H1 (cell line): ENCODE data around the gene CA10.

Experiments used
- CTCF ChIP-seq, 3 experiments: IDR thresholded peaks; 1 replicate in 2 of 3; 2 replicates in 1 of 3; pipeline versions ENCODE4 v1.5.1 to v1.6.1; 2011; ENCODE audit warnings: low read length in 3 of 3, mild to moderate bottlenecking in 3 of 3, inconsistent platforms in 2 of 3, low read depth in 1 of 3, moderate library complexity in 1 of 3; ENCODE audit not compliant: insufficient read depth in 1 of 3; ENCODE audit errors: control extremely low read depth in 1 of 3
- EZH2 ChIP-seq: fragments of 200-600 bp; sonication (generic); IDR thresholded peaks from 2 replicates; pipeline ENCODE4 v1.7.1; 2012; ENCODE audit warnings: low read depth, mild to moderate bottlenecking, moderate library complexity, low read length, inconsistent platforms; ENCODE audit not compliant: severe bottlenecking
- JUN ChIP-seq: IDR thresholded peaks from 2 replicates; pipeline ENCODE4 v1.6.1; 2011; ENCODE audit warnings: low read depth, mild to moderate bottlenecking, improper control_type of control experiment, low read length
- POLR2A ChIP-seq, 2 experiments: IDR thresholded peaks; 1 replicate in 1 of 2; 2 replicates in 1 of 2; pipeline ENCODE4 v1.6.1; 2011; ENCODE audit warnings: low read depth in 2 of 2, low read length in 2 of 2, mild to moderate bottlenecking in 2 of 2; ENCODE audit errors: control extremely low read depth in 1 of 2
- POLR2AphosphoS5 ChIP-seq: IDR thresholded peaks from 2 replicates; pipeline ENCODE4 v1.6.1; 2011; ENCODE audit warnings: low read depth, low read length
- POU5F1 ChIP-seq: IDR thresholded peaks from 2 replicates; pipeline ENCODE4 v1.6.1; 2011; ENCODE audit warnings: low read depth, mild to moderate bottlenecking, low read length, moderate library complexity
- RAD21 ChIP-seq, 2 experiments: IDR thresholded peaks in 1 of 2; conservative IDR thresholded peaks in 1 of 2; 2 replicates each; pipeline ENCODE4 v1.6.1; 2011; ENCODE audit warnings: low read depth in 2 of 2, low read length in 2 of 2, improper control_type of control experiment in 1 of 2, inconsistent platforms in 1 of 2, mild to moderate bottlenecking in 1 of 2, moderate library complexity in 1 of 2
- RNF2 ChIP-seq: fragments of 200-900, 300-1000 bp; sonication (generic); IDR thresholded peaks from 2 replicates; pipeline ENCODE4 v1.7.1; 2016; ENCODE audit warnings: borderline replicate concordance, low read depth, mild to moderate bottlenecking, antibody characterized with exemption, low read length; ENCODE audit not compliant: poor library complexity, severe bottlenecking; ENCODE audit errors: missing control alignments

GRCh38 chr17:52181782-52182181 lies 23.3 kb upstream of the CA10 start:
- TF ChIP-seq EZH2 = no peak
- no peak for TF ChIP-seq RAD21 (IDR thresholded peaks at IDR 0.05 in 1 of 2, conservative IDR thresholded peaks at IDR 0.05 in 1 of 2; ENCODE audit: low read depth in 2 of 2, low read length in 2 of 2)
- no peak for TF ChIP-seq CTCF (IDR thresholded peaks at IDR 0.05; ENCODE audit: control extremely low read depth in 1 of 3, insufficient read depth in 1 of 3, low read depth in 1 of 3, low read length in 3 of 3)
- no peak for TF ChIP-seq RNF2
- TF ChIP-seq JUN = no peak
- no peak for TF ChIP-seq POU5F1
- TF ChIP-seq POLR2AphosphoS5 = no peak
- TF ChIP-seq POLR2A (IDR thresholded peaks at IDR 0.05; ENCODE audit: control extremely low read depth in 1 of 2, low read depth in 2 of 2, low read length in 2 of 2) = no peak
